Caco-2 (cell line): Measurements from ENCODE around the gene LTBP1. TPM values are rescaled to one million over a fixed set of nuclear protein-coding genes. Genes with fewer than 3 reads are reported as not detected.

ENCODE experiments used
- BruUV-seq: library from RNA; stranded (reverse); fragments of 400-500 nt; replicated peaks from 2 replicates; lab custom pipeline; 2021; lab: Mats Ljungman, UMichigan
- CTCF ChIA-PET: fragments of 300-600 bp; sonication (Branson Sonifier 250); formaldehyde crosslinking; loops from one replicate; lab custom pipeline; 2022; ENCODE audit warnings: antibody characterized with exemption; lab: Charles Lee
- POLR2A ChIA-PET: fragments of 300-600 bp; sonication (Branson Sonifier 250); formaldehyde crosslinking; loops from one replicate; lab custom pipeline; 2022; ENCODE audit warnings: antibody characterized with exemption; lab: Charles Lee
- DNase-seq, 2 experiments: peaks; one replicate each; pipeline versions ENCODE4 v3.0.0 to v3.0.0-alpha.2; 2020 to 2022
- H3K27me3 ChIP-seq: replicated peaks from 2 replicates; pipeline ENCODE4 v1.6.0; 2011; ENCODE audit warnings: low read length; ENCODE audit not compliant: control insufficient read depth, insufficient read depth
- H3K36me3 ChIP-seq: 2 replicates; pipeline ENCODE4 v1.5.1; 2011; ENCODE audit warnings: low read length; ENCODE audit not compliant: control insufficient read depth, insufficient read depth
- H3K4me1 ChIP-seq: fragments of 250-450 bp; sonication (Bioruptor Pico); 2 replicates; pipeline ENCODE4 v1.5.1; 2020; ENCODE audit warnings: mild to moderate bottlenecking
- H3K4me3 ChIP-seq: 2 replicates; pipeline ENCODE4 v1.5.1; 2011; ENCODE audit warnings: low read depth, mild to moderate bottlenecking, control low read depth, low read length
- H3K9me3 ChIP-seq: fragments of 250-450 bp; sonication (Bioruptor Pico); 2 replicates; pipeline ENCODE4 v1.5.1; 2020; ENCODE audit warnings: mild to moderate bottlenecking, moderate library complexity
- H3K27ac Mint-ChIP-seq: one replicate; pipeline ENCODE4 v1.8.0; 2022; ENCODE audit warnings: mixed read lengths; ENCODE audit not compliant: unreplicated experiment
- H3K27me3 Mint-ChIP-seq: one replicate; pipeline ENCODE4 v1.8.0; 2022; ENCODE audit warnings: mixed read lengths; ENCODE audit not compliant: insufficient read depth, unreplicated experiment
- H3K36me3 Mint-ChIP-seq: one replicate; pipeline ENCODE4 v1.8.0; 2022; ENCODE audit warnings: mild to moderate bottlenecking, mixed read lengths; ENCODE audit not compliant: insufficient read depth, unreplicated experiment
- H3K4me1 Mint-ChIP-seq: one replicate; pipeline ENCODE4 v1.8.0; 2022; ENCODE audit warnings: low read depth, mixed read lengths; ENCODE audit not compliant: unreplicated experiment
- H3K4me3 Mint-ChIP-seq: one replicate; pipeline ENCODE4 v1.8.0; 2022; ENCODE audit warnings: mild to moderate bottlenecking, moderate library complexity, mixed read lengths; ENCODE audit not compliant: unreplicated experiment
- H3K9me3 Mint-ChIP-seq: one replicate; pipeline ENCODE4 v1.8.0; 2022; ENCODE audit warnings: mixed read lengths; ENCODE audit not compliant: unreplicated experiment
- CTCF ChIP-seq, 2 experiments: fragments of 200-600 bp in 1 of 2; IDR thresholded peaks; 1 replicate in 1 of 2; 2 replicates in 1 of 2; pipeline versions ENCODE4 v1.5.1 to v1.8.0; 2011 to 2022; ENCODE audit warnings: antibody characterized with exemption in 1 of 2, control low read depth in 1 of 2, inconsistent platforms in 1 of 2, low read depth in 1 of 2, low read length in 1 of 2, mild to moderate bottlenecking in 1 of 2, moderate library complexity in 1 of 2; ENCODE audit not compliant: insufficient read depth in 1 of 2, severe bottlenecking in 1 of 2, unreplicated experiment in 1 of 2
- intact Hi-C: fragments of 100-400 bp; cut with micrococcal nuclease; formaldehyde crosslinking; loops from one replicate; pipeline ENCODE4 v1.10.0; 2022; ENCODE audit not compliant: unreplicated experiment
- total RNA-seq: library from RNA; stranded (reverse); gene quantifications from 2 replicates; pipeline ENCODE4 v1.2.3, GENCODE V29; 2022

Gene LTBP1
- total RNA-seq, 1 experiment from 2014 or later: 64.2 TPM

DNA sequence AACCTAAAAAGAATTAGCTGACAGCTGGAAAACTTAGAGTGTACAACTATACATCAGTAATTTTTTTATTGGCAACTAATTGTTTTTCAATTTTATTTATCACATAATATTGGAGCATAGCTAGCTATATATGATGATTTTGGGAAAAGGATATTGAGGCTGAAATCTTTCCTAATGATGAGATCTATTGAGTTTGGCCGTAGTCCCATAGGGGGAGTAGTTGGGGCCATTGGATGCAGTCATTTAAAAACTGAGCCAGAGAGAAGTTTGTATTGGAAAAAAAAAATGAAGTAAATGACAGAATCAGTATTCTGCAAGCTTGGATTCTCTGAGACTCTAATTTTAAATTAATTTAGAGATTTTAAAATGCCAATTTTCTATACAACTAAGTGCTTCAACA is 179.8 kb downstream of the LTBP1 start:
- Mint-ChIP-seq H3K4me3 (no peak overlapping the region), H3K4me1 (peaks cover 6% of the 10 kb centered on the region)
- no peak for TF ChIP-seq CTCF (IDR thresholded peaks at IDR 0.05; ENCODE audit: insufficient read depth in 1 of 2, low read depth in 1 of 2, low read length in 1 of 2, severe bottlenecking in 1 of 2, unreplicated experiment in 1 of 2)

DNA sequence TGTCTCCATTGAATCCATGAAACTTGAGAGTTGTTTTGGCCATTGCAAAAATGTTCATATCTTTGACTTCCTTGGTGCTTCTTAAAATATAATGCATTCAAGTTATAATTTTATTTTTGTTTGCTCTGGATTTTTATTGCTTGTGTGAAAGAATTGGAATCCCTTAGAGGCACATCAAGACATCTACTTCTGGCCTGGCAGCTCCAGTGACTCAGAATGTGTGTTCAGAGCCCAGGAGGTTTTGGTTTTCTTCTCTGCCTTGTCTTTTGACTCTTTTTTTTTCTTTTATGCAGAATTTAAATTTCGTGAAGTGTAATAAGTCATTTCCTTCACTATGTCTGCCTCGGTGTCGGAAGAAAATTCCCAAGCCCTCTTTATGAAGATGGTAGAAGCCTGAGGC is 180.2 kb downstream of the LTBP1 start:
- no peak overlapping the region for H3K4me3 ChIP-seq
- intact Hi-C loops: no loop called here
- ChIA-PET CTCF (no interaction called here), POLR2A (no interaction called here)
- Mint-ChIP-seq H3K27ac (no peak overlapping the region), H3K4me3 (no peak overlapping the region), H3K36me3 (no peaks in the 10 kb centered on the region), H3K27me3 (no peaks in the 10 kb centered on the region), H3K4me1 (peaks cover 6% of the 10 kb centered on the region), H3K9me3 (no peaks in the 10 kb centered on the region)
- H3K4me1 ChIP-seq: peaks cover 16% of the 10 kb centered on the region
- no peaks in the 10 kb centered on the region for H3K9me3 ChIP-seq
- no peaks in the 10 kb centered on the region for H3K36me3 ChIP-seq
- no peaks in the 10 kb centered on the region for H3K27me3 ChIP-seq
- no TSS peak for BruUV-seq
- DNase-seq: no peak
- TF ChIP-seq CTCF (IDR thresholded peaks at IDR 0.05; ENCODE audit: insufficient read depth in 1 of 2, low read depth in 1 of 2, low read length in 1 of 2, severe bottlenecking in 1 of 2, unreplicated experiment in 1 of 2): no peak

More for the DNA sequence above, 179.8 kb downstream of the LTBP1 start:
- Mint-ChIP-seq H3K27me3 (no peaks in the 10 kb centered on the region), H3K27ac (no peak overlapping the region), H3K36me3 (no peaks in the 10 kb centered on the region), H3K9me3 (no peaks in the 10 kb centered on the region)
- no TSS peak for BruUV-seq
- ChIA-PET CTCF (no interaction called here), POLR2A (no interaction called here)
- no peak overlapping the region for H3K4me3 ChIP-seq
- no peaks in the 10 kb centered on the region for H3K27me3 ChIP-seq
- no peaks in the 10 kb centered on the region for H3K36me3 ChIP-seq
- intact Hi-C loops: no loop called here
- H3K4me1 ChIP-seq: peaks cover 16% of the 10 kb centered on the region
- DNase-seq: no peak
- no peaks in the 10 kb centered on the region for H3K9me3 ChIP-seq

- H3K4me1 Mint-ChIP-seq: peaks cover 6% of the 10 kb centered on the region
- Histone ChIP-seq H3K9me3 (no peaks in the 10 kb centered on the region), H3K27me3 (no peaks in the 10 kb centered on the region), H3K36me3 (no peaks in the 10 kb centered on the region), H3K4me3 (no peak overlapping the region), H3K4me1 (peaks cover 7% of the 10 kb centered on the region; the same call in 1 of the 2 replicates)
- TF ChIP-seq CTCF (IDR thresholded peaks at IDR 0.05; ENCODE audit: insufficient read depth in 1 of 2, low read depth in 1 of 2, low read length in 1 of 2, severe bottlenecking in 1 of 2, unreplicated experiment in 1 of 2): no peak
- DNase-seq: no peak
- no peak overlapping the region for H3K27ac Mint-ChIP-seq
- no peaks in the 10 kb centered on the region for H3K36me3 Mint-ChIP-seq
- intact Hi-C loops: no loop called here
- BruUV-seq: no TSS peak
- no peaks in the 10 kb centered on the region for H3K9me3 Mint-ChIP-seq
- no peaks in the 10 kb centered on the region for H3K27me3 Mint-ChIP-seq
- ChIA-PET CTCF (no interaction called here), POLR2A (no interaction called here)
- no peak overlapping the region for H3K4me3 Mint-ChIP-seq
Observed at GRCh38 chr2:33129263-33130053, 182.7 kb downstream of the LTBP1 start.
